ENCODE results near the gene FAM20B.

DNA sequence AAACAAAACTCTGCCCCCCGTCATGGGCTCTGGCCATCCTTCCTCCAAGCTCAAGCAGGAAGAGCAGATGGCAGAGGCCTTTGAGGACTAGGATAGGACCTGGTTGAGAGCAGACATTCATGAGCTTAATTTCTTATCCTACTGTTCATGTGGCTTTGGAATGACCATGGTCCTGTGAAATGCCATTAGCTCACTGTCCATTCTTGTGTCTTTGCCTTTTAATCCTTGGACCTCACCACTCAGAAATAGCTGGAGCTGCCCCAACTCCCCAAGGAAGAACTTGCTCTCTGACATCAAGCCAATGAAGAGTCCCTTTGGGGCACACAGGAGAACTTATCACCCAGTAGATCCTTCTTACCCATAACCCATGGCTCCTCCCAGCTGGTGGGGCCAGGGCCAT, 11.6 kb upstream of the FAM20B start:
- TF ChIP-seq, protein P1, sequence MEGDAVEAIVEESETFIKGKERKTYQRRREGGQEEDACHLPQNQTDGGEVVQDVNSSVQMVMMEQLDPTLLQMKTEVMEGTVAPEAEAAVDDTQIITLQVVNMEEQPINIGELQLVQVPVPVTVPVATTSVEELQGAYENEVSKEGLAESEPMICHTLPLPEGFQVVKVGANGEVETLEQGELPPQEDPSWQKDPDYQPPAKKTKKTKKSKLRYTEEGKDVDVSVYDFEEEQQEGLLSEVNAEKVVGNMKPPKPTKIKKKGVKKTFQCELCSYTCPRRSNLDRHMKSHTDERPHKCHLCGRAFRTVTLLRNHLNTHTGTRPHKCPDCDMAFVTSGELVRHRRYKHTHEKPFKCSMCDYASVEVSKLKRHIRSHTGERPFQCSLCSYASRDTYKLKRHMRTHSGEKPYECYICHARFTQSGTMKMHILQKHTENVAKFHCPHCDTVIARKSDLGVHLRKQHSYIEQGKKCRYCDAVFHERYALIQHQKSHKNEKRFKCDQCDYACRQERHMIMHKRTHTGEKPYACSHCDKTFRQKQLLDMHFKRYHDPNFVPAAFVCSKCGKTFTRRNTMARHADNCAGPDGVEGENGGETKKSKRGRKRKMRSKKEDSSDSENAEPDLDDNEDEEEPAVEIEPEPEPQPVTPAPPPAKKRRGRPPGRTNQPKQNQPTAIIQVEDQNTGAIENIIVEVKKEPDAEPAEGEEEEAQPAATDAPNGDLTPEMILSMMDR (IDR thresholded peaks at IDR 0.05 in 8 of 11, conservative IDR thresholded peaks at IDR 0.05 in 3 of 11), result no peak
- TF ChIP-seq POLR2A (IDR thresholded peaks at IDR 0.05), result no peak
- no peak for TF ChIP-seq POLR2AphosphoS5 (IDR thresholded peaks at IDR 0.05)

Measured in spleen (tissue), 7 donors.